BE2C (cell line): ENCODE results near the gene SLC28A1.

Source experiments
- DNase-seq: peaks from one replicate; pipeline ENCODE4 v3.0.0-alpha.2; 2020
- H3K27me3 ChIP-seq: fragments of 250-450 bp; sonication (Bioruptor Pico); 2 replicates; pipeline ENCODE4 v1.5.1; 2020; ENCODE audit warnings: mild to moderate bottlenecking
- H3K36me3 ChIP-seq: fragments of 250-450 bp; sonication (Bioruptor Pico); 2 replicates; pipeline ENCODE4 v1.5.1; 2020; ENCODE audit warnings: mild to moderate bottlenecking
- H3K4me1 ChIP-seq: fragments of 250-450 bp; sonication (Bioruptor Pico); 2 replicates; pipeline ENCODE4 v1.5.1; 2020
- H3K4me3 ChIP-seq: 2 replicates; pipeline ENCODE4 v1.5.1; 2011; ENCODE audit warnings: low read depth, low read length
- H3K9me3 ChIP-seq: fragments of 250-450 bp; sonication (Bioruptor Pico); 2 replicates; pipeline ENCODE4 v1.5.1; 2020
- CTCF ChIP-seq: IDR thresholded peaks from 2 replicates; pipeline ENCODE4 v1.5.1; 2012; ENCODE audit warnings: mild to moderate bottlenecking, low read depth, low read length

Gene SLC28A1

GRCh38 chr15:84967380-84967779 is 82.9 kb downstream of the SLC28A1 start:
- Histone ChIP-seq H3K9me3 (no peaks in the 10 kb centered on the region; the same call in 1 of the 2 replicates), H3K27me3 (no peaks in the 10 kb centered on the region), H3K4me3 (no peak overlapping the region), H3K4me1 (no peaks in the 10 kb centered on the region), H3K36me3 (no peaks in the 10 kb centered on the region)
- TF ChIP-seq CTCF: no peak
- no peak for DNase-seq

- no peak for DNase-seq
- Histone ChIP-seq H3K36me3 (no peaks in the 10 kb centered on the region), H3K4me1 (no peaks in the 10 kb centered on the region), H3K27me3 (no peaks in the 10 kb centered on the region), H3K4me3 (no peak overlapping the region), H3K9me3 (no peaks in the 10 kb centered on the region; the same call in 1 of the 2 replicates)
- TF ChIP-seq CTCF: no peak
Measured at GRCh38 chr15:84968301-84968700, 83.8 kb downstream of the SLC28A1 start.

GRCh38 chr15:84969257-84969656 is 84.8 kb downstream of the SLC28A1 start:
- Histone ChIP-seq H3K4me1 (no peaks in the 10 kb centered on the region), H3K27me3 (no peaks in the 10 kb centered on the region), H3K9me3 (no peaks in the 10 kb centered on the region; the same call in 1 of the 2 replicates), H3K36me3 (no peaks in the 10 kb centered on the region), H3K4me3 (no peak overlapping the region)
- no peak for TF ChIP-seq CTCF
- no peak for DNase-seq

- H3K27me3 ChIP-seq: no peaks in the 10 kb centered on the region
- no peak for DNase-seq
- no peaks in the 10 kb centered on the region for H3K9me3 ChIP-seq
- H3K4me1 ChIP-seq: no peaks in the 10 kb centered on the region
- no peak for TF ChIP-seq CTCF
- no peak overlapping the region for H3K4me3 ChIP-seq
- no peaks in the 10 kb centered on the region for H3K36me3 ChIP-seq
Measured at GRCh38 chr15:84970843-84971242, 86.4 kb downstream of the SLC28A1 start.

GRCh38 chr15:84973492-84974460 is 89.3 kb downstream of the SLC28A1 start:
- no peak for DNase-seq
- H3K4me3 ChIP-seq: no peak overlapping the region
- no peaks in the 10 kb centered on the region for H3K36me3 ChIP-seq
- H3K9me3 ChIP-seq: no peaks in the 10 kb centered on the region
- H3K27me3 ChIP-seq: no peaks in the 10 kb centered on the region
- no peak for TF ChIP-seq CTCF
- H3K4me1 ChIP-seq: no peaks in the 10 kb centered on the region

- no peaks in the 10 kb centered on the region for H3K36me3 ChIP-seq
- no peak for DNase-seq
- no peaks in the 10 kb centered on the region for H3K9me3 ChIP-seq
- no peaks in the 10 kb centered on the region for H3K27me3 ChIP-seq
- no peak for TF ChIP-seq CTCF
- H3K4me3 ChIP-seq: no peak overlapping the region
- no peaks in the 10 kb centered on the region for H3K4me1 ChIP-seq
Measured at GRCh38 chr15:84975871-84976351, 91.4 kb downstream of the SLC28A1 start.
